HCT116 (cell line): Measurements from ENCODE around the gene LEUTX. TPM values are rescaled to one million over a fixed set of nuclear protein-coding genes. Genes with fewer than 3 reads are reported as not detected.
A peak's percentile ranks its signal among the peaks of the same experiment; 100 is the strongest.

Source experiments
- ATAC-seq: fragments of 200-7000 bp; cut with Tn5 transposase; 2 replicates; pipeline ENCODE4 v1.9.1; 2020; ENCODE audit warnings: mild to moderate bottlenecking, moderate library complexity
- BruUV-seq: library from RNA; stranded (reverse); fragments of 400-500 nt; replicated peaks from 2 replicates; lab custom pipeline; 2021; lab: Mats Ljungman, UMichigan
- CTCF ChIA-PET: fragments of 300-600 bp; sonication (Branson Sonifier 250); formaldehyde crosslinking; loops from one replicate; lab custom pipeline; 2021; ENCODE audit warnings: antibody characterized with exemption; lab: Charles Lee
- POLR2A ChIA-PET: fragments of 300-600, 350-600 bp; sonication (Branson Sonifier 250); formaldehyde crosslinking; loops from one replicate; lab custom pipeline; 2021; ENCODE audit warnings: antibody characterized with exemption; lab: Charles Lee
- RAD21 ChIA-PET, 2 experiments: fragments of 300-600 bp; sonication (Branson Sonifier 250); formaldehyde crosslinking; loops; one replicate each; lab custom pipeline; 2023; ENCODE audit warnings: low total read pairs in 2 of 2; ENCODE audit not compliant: uncharacterized antibody in 2 of 2, unreplicated experiment in 2 of 2, low non-redundant PET in 1 of 2; lab: Charles Lee
- DNase-seq: peaks from one replicate; pipeline ENCODE4 v3.0.0-alpha.2; 2010; ENCODE audit warnings: low read depth, low spot score
- H2AFZ ChIP-seq: fragments of 200-600 bp; shearing (Covaris generic), sonication (generic); 2 replicates; pipeline ENCODE4 v1.6.1; 2017; ENCODE audit warnings: low read depth, mixed run types, mixed read lengths, antibody characterized with exemption, low read length; ENCODE audit not compliant: poor library complexity, severe bottlenecking
- H3K27ac ChIP-seq: 2 replicates; pipeline ENCODE4 v1.5.1; 2012; ENCODE audit warnings: low read depth, low read length
- H3K27me3 ChIP-seq: fragments of 200-600 bp; sonication (generic); 2 replicates; pipeline ENCODE4 v1.6.1; 2016; ENCODE audit warnings: mixed run types, low read length, mixed read lengths; ENCODE audit not compliant: insufficient read depth
- H3K36me3 ChIP-seq, 2 experiments: fragments of 200-500 bp in 1 of 2; fragments of 200-600 bp in 1 of 2; sonication (Bioruptor generic) in 1 of 2; sonication (generic) in 1 of 2; 2 replicates each; pipeline versions ENCODE4 v1.5.1 to v1.6.1; 2014 to 2016; ENCODE audit warnings: low read length in 2 of 2, inconsistent platforms in 1 of 2, mixed read lengths in 1 of 2, mixed run types in 1 of 2; ENCODE audit not compliant: insufficient read depth in 2 of 2, control insufficient read depth in 1 of 2
- H3K4me1 ChIP-seq, 2 experiments: fragments of 200-600 bp in 1 of 2; sonication (generic) in 1 of 2; 2 replicates each; pipeline versions ENCODE4 v1.5.1 to v1.6.1; 2012 to 2017; ENCODE audit warnings: low read length in 2 of 2, inconsistent platforms in 1 of 2, mild to moderate bottlenecking in 1 of 2, mixed read lengths in 1 of 2, mixed run types in 1 of 2, moderate library complexity in 1 of 2; ENCODE audit not compliant: insufficient read depth in 2 of 2, control insufficient read depth in 1 of 2
- H3K4me2 ChIP-seq: fragments of 200-600 bp; sonication (generic); 2 replicates; pipeline ENCODE4 v1.6.1; 2017; ENCODE audit warnings: mixed run types, low read length, mixed read lengths
- H3K4me3 ChIP-seq, 2 experiments: fragments of 200-600 bp in 1 of 2; sonication (generic) in 1 of 2; replicated peaks in 1 of 2; 2 replicates each; pipeline ENCODE4 v1.5.1; 2011 to 2016; ENCODE audit warnings: low read length in 2 of 2, control low read depth in 1 of 2, low read depth in 1 of 2, mild to moderate bottlenecking in 1 of 2, mixed read lengths in 1 of 2, mixed run types in 1 of 2
- H3K79me2 ChIP-seq: fragments of 200-600 bp; sonication (generic); 2 replicates; pipeline ENCODE4 v1.6.1; 2017; ENCODE audit warnings: mild to moderate bottlenecking, mixed run types, low read length, moderate library complexity, mixed read lengths; ENCODE audit not compliant: insufficient read depth
- H3K9ac ChIP-seq: fragments of 200-600 bp; sonication (generic); 2 replicates; pipeline ENCODE4 v1.6.1; 2016; ENCODE audit warnings: low read length, mixed read lengths
- H3K9me2 ChIP-seq: fragments of 200-600 bp; sonication (generic), shearing (Covaris generic); 2 replicates; pipeline ENCODE4 v1.6.1; 2017; ENCODE audit warnings: mixed run types, mild to moderate bottlenecking, moderate library complexity; ENCODE audit not compliant: insufficient read depth
- H3K9me3 ChIP-seq, 2 experiments: fragments of 200-500 bp in 1 of 2; fragments of 200-600 bp in 1 of 2; sonication (Bioruptor generic) in 1 of 2; sonication (generic) in 1 of 2; 2 replicates each; pipeline ENCODE4 v1.6.1; 2014 to 2017; ENCODE audit warnings: low read length in 2 of 2, mixed read lengths in 2 of 2, inconsistent platforms in 1 of 2, low read depth in 1 of 2, mild to moderate bottlenecking in 1 of 2, mixed run types in 1 of 2, moderate library complexity in 1 of 2; ENCODE audit not compliant: control insufficient read depth in 1 of 2, insufficient read depth in 1 of 2
- H4K20me1 ChIP-seq: fragments of 200-600 bp; sonication (generic), shearing (Covaris generic); 2 replicates; pipeline ENCODE4 v1.6.1; 2017; ENCODE audit warnings: mixed run types, mild to moderate bottlenecking, moderate library complexity; ENCODE audit not compliant: insufficient read depth
- EZH2 ChIP-seq: fragments of 200-600 bp; sonication (generic); IDR thresholded peaks from 2 replicates; pipeline ENCODE4 v1.6.1; 2017; ENCODE audit warnings: antibody characterized with exemption, mixed run types
- FOSL1 ChIP-seq: IDR thresholded peaks from 2 replicates; pipeline ENCODE4 v1.6.1; 2012; ENCODE audit warnings: low read depth
- POLR2A ChIP-seq: IDR thresholded peaks from 2 replicates; pipeline ENCODE4 v1.7.0; 2011; ENCODE audit warnings: borderline replicate concordance; ENCODE audit not compliant: insufficient read depth, insufficient read length; ENCODE audit errors: extremely low read depth
- POLR2AphosphoS5 ChIP-seq: IDR thresholded peaks from 2 replicates; pipeline ENCODE4 v1.6.1; 2011; ENCODE audit warnings: mild to moderate bottlenecking, low read depth, low read length, moderate library complexity
- RAD21 ChIP-seq: IDR thresholded peaks from 2 replicates; pipeline ENCODE4 v1.6.1; 2012; ENCODE audit warnings: low read depth, mild to moderate bottlenecking
- REST ChIP-seq: IDR thresholded peaks from 2 replicates; pipeline ENCODE4 v1.6.1; 2012; ENCODE audit warnings: low read depth
- SP1 ChIP-seq: IDR thresholded peaks from 2 replicates; pipeline ENCODE4 v1.6.1; 2012; ENCODE audit warnings: low read depth
- SRF ChIP-seq: IDR thresholded peaks from 2 replicates; pipeline ENCODE4 v1.6.1; 2012; ENCODE audit warnings: low read depth
- intact Hi-C: fragments of 100-400 bp; cut with micrococcal nuclease; formaldehyde crosslinking; loops from 2 replicates; pipeline ENCODE4 v1.10.0; 2022
- total RNA-seq: library from RNA; stranded (reverse); gene quantifications from one replicate; pipeline ENCODE4 v1.2.1, GENCODE V29; 2021; ENCODE audit not compliant: unreplicated experiment

Gene LEUTX
- total RNA-seq, 1 experiment from 2014 or later = not detected

GRCh38 chr19:39809368-39809767 lies 30.7 kb downstream of the LEUTX start:
- DNase-seq (no peak), ATAC-seq (no peak)
- Histone ChIP-seq H3K36me3 (no peaks in the 10 kb centered on the region), H3K9me2 (no peaks in the 10 kb centered on the region), H3K4me1 (peaks cover 0 to 4% of the 10 kb centered on the region in 2 experiments; a peak in 1 of 4 replicates), H3K9ac (no peak overlapping the region), H3K9me3 (no peaks in the 10 kb centered on the region), H3K79me2 (no peaks in the 10 kb centered on the region), H3K4me2 (no peak overlapping the region), H3K27me3 (no peaks in the 10 kb centered on the region), H3K27ac (no peak overlapping the region), H3K4me3 (no peak overlapping the region), H4K20me1 (no peaks in the 10 kb centered on the region), H2AFZ (no peak overlapping the region)
- POLR2A ChIA-PET = no interaction called here
- no TSS peak for BruUV-seq
- CTCF ChIA-PET = interaction anchor here (0.6 to 3.2 kb wide), 2 partner anchors 16 to 42 kb away, joined by 3 to 13 read pairs; no protein-coding TSS in a partner anchor
- RAD21 ChIA-PET = no interaction called here
- intact Hi-C loops = no loop called here
- TF ChIP-seq SRF (no peak), POLR2A (no peak), EZH2 (no peak), FOSL1 (no peak), SP1 (no peak), POLR2AphosphoS5 (no peak)

- no TSS peak for BruUV-seq
- DNase-seq (no peak), ATAC-seq (no peak)
- intact Hi-C loops = no loop called here
- no peak for TF ChIP-seq REST
- TF ChIP-seq RAD21 = peak; percentile 4; the same call in 1 of the 2 replicates
- no peak overlapping the region for H3K4me2 ChIP-seq
- H3K27me3 ChIP-seq = no peaks in the 10 kb centered on the region
- H3K79me2 ChIP-seq = no peaks in the 10 kb centered on the region
- no peak overlapping the region for H2AFZ ChIP-seq
- ChIA-PET CTCF (no interaction called here), RAD21 (no interaction called here), POLR2A (no interaction called here)
- H3K4me3 ChIP-seq = no peak overlapping the region
- peaks cover 0 to 4% of the 10 kb centered on the region in 2 experiments; a peak in 1 of 4 replicates for H3K4me1 ChIP-seq
- no peaks in the 10 kb centered on the region for H3K9me2 ChIP-seq
- no peak overlapping the region for H3K27ac ChIP-seq
- H4K20me1 ChIP-seq = no peaks in the 10 kb centered on the region
- no peak overlapping the region for H3K9ac ChIP-seq
- no peaks in the 10 kb centered on the region for H3K9me3 ChIP-seq
- H3K36me3 ChIP-seq = no peaks in the 10 kb centered on the region
Observed at GRCh38 chr19:39810424-39810823, 31.8 kb downstream of the LEUTX start.
